ENCODE measurements around the gene CCT3. TPM values are rescaled to one million over a fixed set of nuclear protein-coding genes. Genes with fewer than 3 reads are reported as not detected.
A peak's percentile ranks its signal among the peaks of the same experiment; 100 is the strongest.

Gene CCT3
- total RNA-seq, 2 experiments from 2014 or later, result 385 to 387 TPM

DNA sequence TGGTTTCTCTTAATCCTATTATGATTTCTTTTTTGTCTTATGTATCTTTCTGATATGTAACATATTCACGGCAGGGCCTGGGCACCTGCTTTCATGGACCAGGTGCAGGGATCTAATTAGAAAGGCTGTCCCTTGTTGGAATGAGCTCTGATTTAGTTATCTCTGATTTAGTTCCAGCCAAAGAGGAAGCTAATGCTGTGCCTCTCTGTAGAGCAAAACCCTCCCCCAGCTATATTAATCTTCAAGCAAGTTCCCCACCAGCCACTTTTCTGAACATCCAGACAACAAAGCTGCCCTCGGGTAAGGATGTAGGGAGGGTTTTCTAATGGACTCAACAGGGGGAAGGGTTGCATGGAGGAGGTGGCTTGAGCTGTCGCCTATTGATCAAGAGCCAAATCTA lies 6.3 kb upstream of the CCT3 start:
- POLR2A ChIA-PET, result interaction anchor here (1.1 kb wide), 1 partner anchor 102 kb away, joined by 3 read pairs; no protein-coding TSS in a partner anchor
- intact Hi-C loops (cut with micrococcal nuclease; ENCODE audit: unreplicated experiment), result no loop called here
- Histone ChIP-seq H3K36me3 (ENCODE audit: insufficient read depth, low read length) (no peaks in the 10 kb centered on the region), H3K4me3 (ENCODE audit: low read depth, low read length, poor library complexity, severe bottlenecking) (no peak overlapping the region), H4K20me1 (ENCODE audit: insufficient read depth, low read length) (no peaks in the 10 kb centered on the region), H3K9me3 (ENCODE audit: low read length) (no peaks in the 10 kb centered on the region), H3K4me2 (ENCODE audit: low read length) (no peak overlapping the region), H3K79me2 (ENCODE audit: insufficient read depth, low read depth, low read length) (peaks cover under 1% of the 10 kb centered on the region; the same call in 1 of the 2 replicates), H3K27ac (ENCODE audit: low read depth, low read length, poor library complexity, severe bottlenecking) (no peak overlapping the region), H3K4me1 (ENCODE audit: insufficient read depth, low read length, poor library complexity, severe bottlenecking) (no peaks in the 10 kb centered on the region), H2AFZ (ENCODE audit: low read length) (no peak overlapping the region), H3K9me2 (ENCODE audit: insufficient read depth, low read length) (no peaks in the 10 kb centered on the region)
- CTCF ChIA-PET (ENCODE audit: unreplicated experiment), result no interaction called here
- DNase-seq (ENCODE audit: low spot score), result no peak
- no peak for TF ChIP-seq EZH2phosphoT487 (IDR thresholded peaks at IDR 0.05; ENCODE audit: borderline replicate concordance, low read depth, low read length)
- TF ChIP-seq, protein P1, sequence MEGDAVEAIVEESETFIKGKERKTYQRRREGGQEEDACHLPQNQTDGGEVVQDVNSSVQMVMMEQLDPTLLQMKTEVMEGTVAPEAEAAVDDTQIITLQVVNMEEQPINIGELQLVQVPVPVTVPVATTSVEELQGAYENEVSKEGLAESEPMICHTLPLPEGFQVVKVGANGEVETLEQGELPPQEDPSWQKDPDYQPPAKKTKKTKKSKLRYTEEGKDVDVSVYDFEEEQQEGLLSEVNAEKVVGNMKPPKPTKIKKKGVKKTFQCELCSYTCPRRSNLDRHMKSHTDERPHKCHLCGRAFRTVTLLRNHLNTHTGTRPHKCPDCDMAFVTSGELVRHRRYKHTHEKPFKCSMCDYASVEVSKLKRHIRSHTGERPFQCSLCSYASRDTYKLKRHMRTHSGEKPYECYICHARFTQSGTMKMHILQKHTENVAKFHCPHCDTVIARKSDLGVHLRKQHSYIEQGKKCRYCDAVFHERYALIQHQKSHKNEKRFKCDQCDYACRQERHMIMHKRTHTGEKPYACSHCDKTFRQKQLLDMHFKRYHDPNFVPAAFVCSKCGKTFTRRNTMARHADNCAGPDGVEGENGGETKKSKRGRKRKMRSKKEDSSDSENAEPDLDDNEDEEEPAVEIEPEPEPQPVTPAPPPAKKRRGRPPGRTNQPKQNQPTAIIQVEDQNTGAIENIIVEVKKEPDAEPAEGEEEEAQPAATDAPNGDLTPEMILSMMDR (conservative IDR thresholded peaks at IDR 0.05; ENCODE audit: low read length), result no peak
- BruUV-seq (replicated peaks), result no TSS peak

DNA sequence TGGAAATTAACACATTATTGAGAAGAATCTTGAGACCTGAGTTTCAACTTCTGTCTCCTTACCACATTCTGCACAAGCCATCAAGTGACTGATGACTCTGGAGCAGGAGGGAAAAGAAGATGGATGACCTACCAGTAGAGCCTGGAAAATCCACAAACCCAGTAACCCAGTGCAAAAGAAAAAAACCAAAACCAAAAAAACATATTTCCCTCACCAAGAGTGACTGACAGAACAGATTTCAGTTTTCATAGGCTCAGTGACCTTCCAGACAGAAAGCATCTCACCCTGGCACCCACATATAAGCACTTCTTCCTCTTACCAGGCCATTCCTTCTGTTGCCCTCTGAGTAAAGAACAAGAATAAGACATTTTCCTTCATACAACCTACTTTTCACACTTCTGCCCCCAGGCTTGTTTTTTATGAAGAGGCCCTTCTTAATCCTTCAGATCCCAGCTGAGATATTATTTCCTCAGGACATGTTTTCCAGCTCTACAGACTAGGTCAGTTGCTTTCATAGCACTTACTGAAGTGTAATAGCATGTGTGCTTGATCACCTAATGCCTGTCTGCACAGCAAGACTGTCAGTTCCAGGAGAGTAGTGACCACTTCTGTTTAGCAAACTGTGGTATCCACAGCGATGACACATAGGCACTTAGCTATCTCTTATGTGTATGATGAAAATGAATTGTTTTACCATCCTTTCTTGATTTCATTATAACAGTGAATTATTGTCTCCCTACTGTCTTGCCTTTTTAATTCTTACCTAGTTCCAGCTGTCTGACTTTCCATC lies 4.3 kb upstream of the CCT3 start:
- H3K4me3 ChIP-seq (ENCODE audit: low read depth, low read length, poor library complexity, severe bottlenecking), result no peak overlapping the region
- H3K9me3 ChIP-seq (ENCODE audit: low read length), result no peaks in the 10 kb centered on the region
- H4K20me1 ChIP-seq (ENCODE audit: insufficient read depth, low read length), result peaks cover under 1% of the 10 kb centered on the region; the same call in 1 of the 2 replicates
- POLR2A ChIA-PET, result interaction anchor here (0.7 to 1.0 kb wide), 2 partner anchors 30 to 237 kb away, joined by 3 to 4 read pairs; partner anchors contain the start of gene TTC24
- H3K36me3 ChIP-seq (ENCODE audit: insufficient read depth, low read length), result peaks cover 5% of the 10 kb centered on the region
- no TSS peak for BruUV-seq (replicated peaks)
- H3K27ac ChIP-seq (ENCODE audit: low read depth, low read length, poor library complexity, severe bottlenecking), result no peak overlapping the region
- peaks cover 11% of the 10 kb centered on the region for H3K79me2 ChIP-seq (ENCODE audit: insufficient read depth, low read depth, low read length)
- H3K4me1 ChIP-seq (ENCODE audit: insufficient read depth, low read length, poor library complexity, severe bottlenecking), result peaks cover 4% of the 10 kb centered on the region
- TF ChIP-seq EZH2phosphoT487 (IDR thresholded peaks at IDR 0.05; ENCODE audit: borderline replicate concordance, low read depth, low read length), result no peak
- TF ChIP-seq, protein P1 (conservative IDR thresholded peaks at IDR 0.05; ENCODE audit: low read length), result no peak
- CTCF ChIA-PET (ENCODE audit: unreplicated experiment), result no interaction called here
- no peak overlapping the region for H2AFZ ChIP-seq (ENCODE audit: low read length)
- intact Hi-C loops (cut with micrococcal nuclease; ENCODE audit: unreplicated experiment), result no loop called here
- H3K9me2 ChIP-seq (ENCODE audit: insufficient read depth, low read length), result no peaks in the 10 kb centered on the region
- no peak for DNase-seq (ENCODE audit: low spot score)
- H3K4me2 ChIP-seq (ENCODE audit: low read length), result no peak overlapping the region

DNA sequence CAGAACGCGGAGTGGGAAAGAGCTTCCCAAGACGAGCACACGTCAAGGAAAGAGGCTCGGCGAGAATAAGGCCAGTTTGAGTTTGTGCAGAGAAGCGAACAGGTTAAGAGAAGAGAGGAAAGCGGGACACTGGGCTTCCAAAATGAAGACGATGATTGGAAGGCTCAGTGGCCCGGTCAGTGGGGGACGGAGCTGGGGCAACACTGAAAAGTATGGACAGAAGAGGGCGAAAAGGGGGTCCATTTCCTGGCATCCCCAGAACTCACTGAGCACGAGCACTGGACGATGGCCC lies 258 bp downstream of the CCT3 start:
- peak overlapping the region; percentile 48; the same call in 1 of the 2 replicates for H2AFZ ChIP-seq (ENCODE audit: low read length)
- no peaks in the 10 kb centered on the region for H3K9me3 ChIP-seq (ENCODE audit: low read length)
- H3K79me2 ChIP-seq (ENCODE audit: insufficient read depth, low read depth, low read length), result peaks cover 51% of the 10 kb centered on the region
- H3K4me2 ChIP-seq (ENCODE audit: low read length), result peak overlapping the region; percentile 92
- TF ChIP-seq EZH2phosphoT487 (IDR thresholded peaks at IDR 0.05; ENCODE audit: borderline replicate concordance, low read depth, low read length), result no peak
- TF ChIP-seq, protein P1 (conservative IDR thresholded peaks at IDR 0.05; ENCODE audit: low read length), result no peak
- intact Hi-C loops (cut with micrococcal nuclease; ENCODE audit: unreplicated experiment), result loop anchor here (1.0 to 5.0 kb wide), 3 partner anchors 56 to 186 kb away; partner anchors contain the start of genes SEMA4A and SMG5
- H3K36me3 ChIP-seq (ENCODE audit: insufficient read depth, low read length), result peaks cover 50% of the 10 kb centered on the region
- H3K27ac ChIP-seq (ENCODE audit: low read depth, low read length, poor library complexity, severe bottlenecking), result peak overlapping the region; percentile 83
- H3K9me2 ChIP-seq (ENCODE audit: insufficient read depth, low read length), result no peaks in the 10 kb centered on the region
- H4K20me1 ChIP-seq (ENCODE audit: insufficient read depth, low read length), result peaks cover 23% of the 10 kb centered on the region
- H3K4me1 ChIP-seq (ENCODE audit: insufficient read depth, low read length, poor library complexity, severe bottlenecking), result peaks cover 26% of the 10 kb centered on the region
- CTCF ChIA-PET (ENCODE audit: unreplicated experiment), result no interaction called here
- peak overlapping the region; percentile 98 for H3K4me3 ChIP-seq (ENCODE audit: low read depth, low read length, poor library complexity, severe bottlenecking)
- no TSS peak for BruUV-seq (replicated peaks)
- POLR2A ChIA-PET, result interaction anchor here (0.9 to 1.0 kb wide), 2 partner anchors 187 to 255 kb away, joined by 3 read pairs; no protein-coding TSS in a partner anchor
- DNase-seq (ENCODE audit: low spot score), result no peak
